HUES48 (cell line): ENCODE data around the gene DCP1A.
A peak's percentile ranks its signal among the peaks of the same experiment; 100 is the strongest.
"Not testable (repeated sequence)": the region's sequence is repeated elsewhere in the genome, so short reads cannot be mapped to it uniquely, and the experiment has no call there.

ENCODE experiments used
- H3K27ac ChIP-seq: one replicate; pipeline ENCODE4 v1.7.0; 2013; ENCODE audit warnings: low read depth, low read length, inconsistent platforms
- H3K27me3 ChIP-seq: 2 replicates; pipeline ENCODE4 v1.6.1; 2013; ENCODE audit warnings: mild to moderate bottlenecking, low read length; ENCODE audit not compliant: control insufficient read depth, insufficient read depth
- H3K36me3 ChIP-seq: 2 replicates; pipeline ENCODE4 v1.6.1; 2013; ENCODE audit warnings: low read length; ENCODE audit not compliant: control insufficient read depth, insufficient read depth
- H3K4me1 ChIP-seq: 2 replicates; pipeline ENCODE4 v1.6.1; 2013; ENCODE audit warnings: mild to moderate bottlenecking, low read length; ENCODE audit not compliant: control insufficient read depth, insufficient read depth
- H3K4me3 ChIP-seq: 2 replicates; pipeline ENCODE4 v1.5.1; 2013; ENCODE audit warnings: mild to moderate bottlenecking, low read depth, low read length
- H3K9ac ChIP-seq: 2 replicates; pipeline ENCODE4 v1.6.1; 2013; ENCODE audit warnings: mild to moderate bottlenecking, low read depth, low read length, moderate library complexity
- H3K9me3 ChIP-seq: 2 replicates; pipeline ENCODE4 v1.6.1; 2013; ENCODE audit warnings: low read length; ENCODE audit not compliant: control insufficient read depth, insufficient read depth

DCP1A gene

DNA sequence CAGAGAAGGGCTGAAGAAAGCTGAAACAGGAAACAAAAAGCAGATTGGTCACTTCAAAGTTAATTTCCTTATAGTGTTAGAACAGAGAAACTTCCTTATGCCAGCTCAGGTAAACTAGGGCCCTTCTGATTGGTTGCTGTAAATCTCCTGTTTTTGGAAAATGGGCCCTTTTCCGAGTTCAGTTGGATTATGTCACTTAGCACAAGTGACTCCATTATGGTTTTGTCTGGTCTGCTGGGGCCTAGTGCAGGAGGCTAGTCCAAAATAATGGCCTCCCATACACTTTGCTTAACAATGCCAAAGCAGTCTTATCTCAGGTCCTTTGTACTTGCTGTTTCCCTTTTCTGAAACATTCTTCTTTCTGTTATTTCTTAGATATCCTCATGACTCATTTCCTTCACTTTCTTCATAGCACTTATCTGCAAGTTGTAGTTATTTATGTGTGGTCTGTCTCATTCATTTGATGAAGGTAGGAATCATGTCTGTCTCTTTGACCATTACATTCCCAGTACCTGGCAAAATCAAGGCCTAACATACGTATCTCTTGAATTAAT lies 7.7 kb upstream of the DCP1A start:
- Histone ChIP-seq H3K9me3 (no peaks in the 10 kb centered on the region), H3K27me3 (no peaks in the 10 kb centered on the region), H3K9ac (no peak overlapping the region), H3K4me1 (no peaks in the 10 kb centered on the region), H3K27ac (no peak overlapping the region), H3K36me3 (no peaks in the 10 kb centered on the region), H3K4me3 (no peak overlapping the region)

DNA sequence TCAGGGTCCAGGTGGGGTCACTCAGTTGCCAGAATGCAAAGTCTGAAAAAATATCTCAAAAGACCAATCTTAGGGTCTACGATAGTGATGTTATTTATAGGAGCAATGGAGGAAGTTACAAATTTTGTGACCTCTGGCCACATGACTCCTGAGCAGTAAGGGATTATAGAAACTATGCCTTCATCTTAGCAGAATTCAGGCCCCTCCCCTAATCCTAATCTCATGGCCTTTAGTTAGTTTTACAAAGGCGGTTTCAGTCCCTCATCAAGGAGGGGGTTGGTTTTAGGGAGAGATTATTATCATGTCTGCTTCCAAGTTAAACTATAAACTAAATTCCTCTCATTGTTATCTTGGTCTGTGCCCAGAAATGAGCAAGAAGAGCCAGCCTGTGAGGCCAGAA lies 5.9 kb upstream of the DCP1A start:
- Histone ChIP-seq H3K27ac (no peak overlapping the region), H3K4me1 (no peaks in the 10 kb centered on the region), H3K4me3 (no peak overlapping the region), H3K36me3 (no peaks in the 10 kb centered on the region), H3K27me3 (no peaks in the 10 kb centered on the region), H3K9ac (no peak overlapping the region), H3K9me3 (no peaks in the 10 kb centered on the region)

DNA sequence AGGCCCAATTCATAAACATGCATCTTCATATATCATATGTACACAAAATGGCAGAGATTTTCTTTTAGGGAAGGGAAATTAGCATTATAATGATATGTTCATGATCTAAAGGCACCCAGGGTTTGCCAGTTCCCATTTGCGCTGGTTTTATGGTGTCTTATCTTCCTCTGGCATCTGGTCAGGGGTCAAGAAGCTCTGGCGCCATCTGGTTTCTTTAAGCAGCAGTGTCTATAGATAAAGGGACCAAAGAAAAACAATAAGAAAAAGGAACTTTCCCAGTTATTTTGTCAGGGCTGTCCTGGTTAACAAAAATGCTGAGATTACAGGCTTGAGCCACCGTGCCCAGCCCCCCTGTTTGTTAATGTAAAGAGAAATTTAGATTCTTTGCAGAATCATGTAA lies 3.3 kb upstream of the DCP1A start:
- H3K9me3 ChIP-seq: no peaks in the 10 kb centered on the region
- peaks cover 5% of the 10 kb centered on the region; the same call in 1 of the 2 replicates for H3K4me1 ChIP-seq
- H3K4me3 ChIP-seq: no peak overlapping the region
- H3K27ac ChIP-seq: peak overlapping the region; percentile 24
- no peak overlapping the region for H3K9ac ChIP-seq
- no peaks in the 10 kb centered on the region for H3K27me3 ChIP-seq
- H3K36me3 ChIP-seq: no peaks in the 10 kb centered on the region

DNA sequence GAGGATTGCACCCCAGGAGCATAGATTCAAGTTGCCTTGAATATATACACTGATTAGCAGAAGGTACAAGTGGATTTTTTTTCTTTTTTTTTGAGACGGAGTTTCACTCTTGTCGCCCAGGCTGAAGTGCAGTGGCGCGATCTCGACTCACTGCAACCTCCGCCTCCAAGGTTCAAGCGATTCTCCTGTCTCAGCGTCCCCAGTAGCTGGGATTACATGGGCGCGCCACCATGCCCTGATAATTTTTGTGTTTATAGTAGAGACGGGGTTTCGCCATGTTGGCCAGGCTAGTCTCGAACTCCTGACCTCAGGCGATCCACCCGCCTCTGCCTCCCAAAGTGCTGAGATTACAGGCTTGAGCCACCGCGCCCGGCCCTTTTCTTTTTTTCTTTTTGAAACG lies 775 bp upstream of the DCP1A start:
- not testable (repeated sequence) for H3K27me3 ChIP-seq, H3K4me1 ChIP-seq, H3K9me3 ChIP-seq
- peak overlapping the region; percentile 90 for H3K4me3 ChIP-seq
- peak overlapping the region; percentile 97 for H3K27ac ChIP-seq
- H3K9ac ChIP-seq: peak overlapping the region; percentile 81
- H3K36me3 ChIP-seq: peaks cover 12% of the 10 kb centered on the region

- Histone ChIP-seq H3K27ac (peak overlapping the region; percentile 97), H3K9ac (peak overlapping the region; percentile 92), H3K36me3 (peaks cover 24% of the 10 kb centered on the region), H3K4me1 (peaks cover 5% of the 10 kb centered on the region; the same call in 1 of the 2 replicates), H3K27me3 (no peaks in the 10 kb centered on the region), H3K9me3 (no peaks in the 10 kb centered on the region), H3K4me3 (peak overlapping the region; percentile 90)
Observed at GRCh38 chr3:53346922-53347260, 452 bp downstream of the DCP1A start.

DNA sequence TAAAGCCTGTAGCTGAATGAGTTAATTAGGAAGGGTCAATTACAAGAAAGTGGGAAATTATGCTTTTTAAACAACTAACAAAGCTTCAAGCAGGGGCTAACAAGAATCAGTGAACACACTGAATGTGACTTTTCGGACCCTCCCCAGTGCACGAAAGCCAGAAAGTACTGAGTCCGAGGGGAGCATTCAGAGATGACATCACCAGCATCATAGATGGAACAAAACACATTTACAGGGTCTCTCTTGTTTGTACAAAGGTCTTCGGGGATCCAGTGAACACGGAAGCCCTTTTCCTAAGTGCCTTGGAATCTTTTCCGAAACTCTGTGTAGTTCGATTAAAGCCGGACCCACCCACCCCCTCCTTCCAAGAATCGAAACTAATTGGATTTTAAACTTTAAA lies 829 bp downstream of the DCP1A start:
- Histone ChIP-seq H3K27ac (peak overlapping the region; percentile 97), H3K4me1 (peaks cover 5% of the 10 kb centered on the region; the same call in 1 of the 2 replicates), H3K27me3 (no peaks in the 10 kb centered on the region), H3K36me3 (peaks cover 28% of the 10 kb centered on the region), H3K9me3 (no peaks in the 10 kb centered on the region), H3K9ac (peak overlapping the region; percentile 92), H3K4me3 (peak overlapping the region; percentile 90)

DNA sequence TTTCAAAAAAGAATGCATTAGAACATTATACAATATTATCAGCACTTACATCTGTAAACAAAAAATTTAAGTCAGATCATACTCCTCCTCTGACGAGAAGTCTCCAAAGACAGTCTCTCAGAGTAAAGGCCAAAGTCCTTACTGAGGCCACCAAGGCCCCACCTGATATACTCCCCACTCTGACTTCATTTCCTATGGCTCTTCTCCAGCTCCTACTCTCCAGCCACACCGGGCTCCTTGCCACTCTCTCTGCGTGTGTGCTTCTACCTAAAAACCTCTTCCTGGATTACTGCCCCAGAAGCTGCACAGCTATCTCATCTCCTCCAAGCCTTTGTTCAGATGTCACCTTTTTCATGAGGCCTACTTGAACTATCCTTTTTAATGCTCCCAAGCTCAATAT lies 5.0 kb downstream of the DCP1A start:
- H3K36me3 ChIP-seq: peaks cover 61% of the 10 kb centered on the region
- H3K9ac ChIP-seq: no peak overlapping the region
- no peak overlapping the region for H3K4me3 ChIP-seq
- no peaks in the 10 kb centered on the region for H3K27me3 ChIP-seq
- peaks cover 5% of the 10 kb centered on the region; the same call in 1 of the 2 replicates for H3K4me1 ChIP-seq
- H3K27ac ChIP-seq: no peak overlapping the region
- no peaks in the 10 kb centered on the region for H3K9me3 ChIP-seq

DNA sequence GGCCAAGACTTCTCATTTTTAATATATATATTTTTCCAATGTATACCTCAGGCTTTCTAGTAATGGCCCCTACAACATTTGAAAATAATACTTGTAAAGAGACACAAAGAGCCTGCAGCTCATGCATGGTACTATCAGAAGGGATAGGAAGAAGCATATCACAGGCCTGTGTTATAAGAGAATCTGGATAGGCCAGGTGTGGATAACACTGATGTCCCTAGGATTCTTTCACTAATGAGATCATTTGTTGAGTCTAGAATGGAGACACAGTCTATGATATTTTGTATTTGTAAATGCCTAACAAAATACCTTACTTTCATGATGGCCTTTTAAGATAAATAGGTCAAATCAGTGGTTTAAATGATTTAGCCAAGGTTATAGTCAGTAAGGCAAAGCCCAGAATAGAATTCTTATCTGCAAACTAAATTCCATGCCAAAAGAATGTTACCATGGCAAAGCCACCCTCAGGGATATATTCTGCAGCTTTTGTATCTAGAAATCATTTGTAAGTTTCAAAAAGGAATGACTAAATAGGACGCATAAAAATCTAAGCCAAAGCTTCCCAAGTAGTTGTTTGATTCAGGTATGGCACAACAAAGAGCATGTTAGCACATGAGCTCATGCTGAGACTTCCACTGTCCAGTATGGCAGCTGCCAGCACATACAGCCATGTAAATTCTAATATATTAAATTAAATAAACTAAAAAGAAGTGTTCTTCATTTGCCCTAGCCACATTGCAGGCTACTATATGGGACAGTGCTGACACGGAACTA lies 10.0 kb downstream of the DCP1A start:
- H3K27me3 ChIP-seq: no peaks in the 10 kb centered on the region
- no peaks in the 10 kb centered on the region for H3K9me3 ChIP-seq
- no peak overlapping the region for H3K9ac ChIP-seq
- H3K4me3 ChIP-seq: no peak overlapping the region
- H3K27ac ChIP-seq: no peak overlapping the region
- H3K36me3 ChIP-seq: peaks cover 68% of the 10 kb centered on the region
- no peaks in the 10 kb centered on the region for H3K4me1 ChIP-seq

GRCh38 chr3:53334742-53335141 lies 12.6 kb downstream of the DCP1A start:
- Histone ChIP-seq H3K27me3 (no peaks in the 10 kb centered on the region), H3K27ac (no peak overlapping the region), H3K9ac (no peak overlapping the region), H3K9me3 (no peaks in the 10 kb centered on the region), H3K4me3 (no peak overlapping the region), H3K4me1 (no peaks in the 10 kb centered on the region), H3K36me3 (peaks cover 56% of the 10 kb centered on the region)

- Histone ChIP-seq H3K27ac (no peak overlapping the region), H3K4me3 (no peak overlapping the region), H3K9ac (no peak overlapping the region), H3K27me3 (no peaks in the 10 kb centered on the region), H3K4me1 (no peaks in the 10 kb centered on the region), H3K9me3 (no peaks in the 10 kb centered on the region), H3K36me3 (peaks cover 45% of the 10 kb centered on the region)
Observed at GRCh38 chr3:53331871-53332270, 15.5 kb downstream of the DCP1A start.

- no peaks in the 10 kb centered on the region for H3K4me1 ChIP-seq
- no peak overlapping the region for H3K27ac ChIP-seq
- no peak overlapping the region for H3K9ac ChIP-seq
- H3K27me3 ChIP-seq: no peaks in the 10 kb centered on the region
- H3K36me3 ChIP-seq: peaks cover 43% of the 10 kb centered on the region
- no peaks in the 10 kb centered on the region for H3K9me3 ChIP-seq
- H3K4me3 ChIP-seq: no peak overlapping the region
Observed at GRCh38 chr3:53329897-53330296, 17.4 kb downstream of the DCP1A start.
